Measurements from ENCODE around the gene WWC2.

DNA sequence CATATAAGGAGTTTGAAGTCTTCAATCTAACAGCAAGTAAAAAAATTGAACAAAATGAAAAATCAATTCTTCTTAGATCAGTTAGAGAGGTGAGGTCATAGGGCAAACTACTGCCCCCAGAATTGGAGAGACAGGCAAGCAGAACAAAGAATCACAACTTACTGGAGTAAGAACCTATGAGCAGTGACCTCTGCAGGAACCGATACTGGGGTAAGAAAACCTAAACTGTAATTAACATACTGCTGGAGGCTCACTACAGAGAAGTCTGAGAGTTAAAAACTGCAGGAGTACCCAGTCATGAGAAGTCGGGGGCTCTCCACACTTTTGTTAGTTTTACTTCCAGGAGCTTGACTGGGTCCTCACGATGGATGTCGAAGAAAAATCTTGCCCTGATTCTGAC, 205.0 kb downstream of the WWC2 start:
- TF ChIP-seq, protein P1, sequence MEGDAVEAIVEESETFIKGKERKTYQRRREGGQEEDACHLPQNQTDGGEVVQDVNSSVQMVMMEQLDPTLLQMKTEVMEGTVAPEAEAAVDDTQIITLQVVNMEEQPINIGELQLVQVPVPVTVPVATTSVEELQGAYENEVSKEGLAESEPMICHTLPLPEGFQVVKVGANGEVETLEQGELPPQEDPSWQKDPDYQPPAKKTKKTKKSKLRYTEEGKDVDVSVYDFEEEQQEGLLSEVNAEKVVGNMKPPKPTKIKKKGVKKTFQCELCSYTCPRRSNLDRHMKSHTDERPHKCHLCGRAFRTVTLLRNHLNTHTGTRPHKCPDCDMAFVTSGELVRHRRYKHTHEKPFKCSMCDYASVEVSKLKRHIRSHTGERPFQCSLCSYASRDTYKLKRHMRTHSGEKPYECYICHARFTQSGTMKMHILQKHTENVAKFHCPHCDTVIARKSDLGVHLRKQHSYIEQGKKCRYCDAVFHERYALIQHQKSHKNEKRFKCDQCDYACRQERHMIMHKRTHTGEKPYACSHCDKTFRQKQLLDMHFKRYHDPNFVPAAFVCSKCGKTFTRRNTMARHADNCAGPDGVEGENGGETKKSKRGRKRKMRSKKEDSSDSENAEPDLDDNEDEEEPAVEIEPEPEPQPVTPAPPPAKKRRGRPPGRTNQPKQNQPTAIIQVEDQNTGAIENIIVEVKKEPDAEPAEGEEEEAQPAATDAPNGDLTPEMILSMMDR (IDR thresholded peaks at IDR 0.05; ENCODE audit: borderline replicate concordance, extremely low read depth, low read length, poor library complexity, severe bottlenecking): no peak
- TF ChIP-seq EZH2 (IDR thresholded peaks at IDR 0.05; ENCODE audit: borderline replicate concordance, low read depth, low read length, severe bottlenecking): no peak
